OCI-LY1 (cell line): ENCODE results near the gene GNB3.
"Not testable (repeated sequence)": the region's sequence is repeated elsewhere in the genome, so short reads cannot be mapped to it uniquely, and the experiment has no call there.

Experiments used
- H2AFZ ChIP-seq: fragments of 200-600 bp; sonication (generic), shearing (Covaris generic); 2 replicates; pipeline ENCODE4 v1.6.0; 2014; ENCODE audit warnings: antibody characterized with exemption, mild to moderate bottlenecking, low read length
- H3F3A ChIP-seq: fragments of 200-600 bp; sonication (generic), shearing (Covaris generic); 2 replicates; pipeline ENCODE4 v1.6.0; 2014; ENCODE audit warnings: mild to moderate bottlenecking, antibody characterized with exemption, low read length, moderate library complexity; ENCODE audit not compliant: insufficient read depth
- H3K27ac ChIP-seq: fragments of 200-600 bp; sonication (generic); 2 replicates; pipeline ENCODE4 v1.5.1; 2014; ENCODE audit warnings: low read length, mixed run types, mild to moderate bottlenecking, low read depth; ENCODE audit not compliant: poor library complexity, severe bottlenecking
- H3K27me3 ChIP-seq: fragments of 200-600 bp; sonication (generic); 2 replicates; pipeline ENCODE4 v1.6.0; 2014; ENCODE audit warnings: antibody characterized with exemption, mild to moderate bottlenecking, low read length, moderate library complexity; ENCODE audit not compliant: insufficient read depth
- H3K36me3 ChIP-seq: fragments of 200-600 bp; sonication (generic); 2 replicates; pipeline ENCODE4 v1.6.1; 2014; ENCODE audit warnings: mild to moderate bottlenecking, antibody characterized with exemption, low read length, moderate library complexity, mixed read lengths; ENCODE audit not compliant: insufficient read depth
- H3K4me1 ChIP-seq: fragments of 200-600 bp; sonication (generic); 2 replicates; pipeline ENCODE4 v1.5.1; 2014; ENCODE audit warnings: mild to moderate bottlenecking, low read length, moderate library complexity; ENCODE audit not compliant: insufficient read depth, severe bottlenecking
- H3K4me2 ChIP-seq: fragments of 200-600 bp; sonication (generic), shearing (Covaris generic); 2 replicates; pipeline ENCODE4 v1.6.1; 2014; ENCODE audit warnings: low read length
- H3K4me3 ChIP-seq: fragments of 200-600 bp; sonication (generic); 2 replicates; pipeline ENCODE4 v1.5.1; 2014; ENCODE audit warnings: low read length, low read depth, mild to moderate bottlenecking, mixed read lengths; ENCODE audit not compliant: poor library complexity, severe bottlenecking
- H3K79me2 ChIP-seq: fragments of 200-600 bp; shearing (Covaris generic); 2 replicates; pipeline ENCODE4 v1.6.1; 2016; ENCODE audit warnings: mixed run types, low read length, mixed read lengths; ENCODE audit not compliant: insufficient read depth
- H3K9ac ChIP-seq: fragments of 200-600 bp; sonication (generic), shearing (Covaris generic); 2 replicates; pipeline ENCODE4 v1.6.1; 2014; ENCODE audit warnings: mild to moderate bottlenecking, low read length, mixed read lengths
- H3K9me2 ChIP-seq: fragments of 200-600 bp; sonication (generic), shearing (Covaris generic); 2 replicates; pipeline ENCODE4 v1.6.1; 2014; ENCODE audit warnings: low read depth, mild to moderate bottlenecking, low read length, mixed read lengths
- H3K9me3 ChIP-seq: fragments of 200-600 bp; shearing (Covaris generic); 2 replicates; pipeline ENCODE4 v1.6.1; 2014; ENCODE audit warnings: low read length, mixed read lengths
- H4K20me1 ChIP-seq: fragments of 200-600 bp; sonication (generic), shearing (Covaris generic); 2 replicates; pipeline ENCODE4 v1.6.0; 2016; ENCODE audit warnings: mild to moderate bottlenecking, low read length; ENCODE audit not compliant: insufficient read depth
- EZH2 ChIP-seq: fragments of 200-600 bp; sonication (generic), shearing (Covaris generic); IDR thresholded peaks from 2 replicates; pipeline ENCODE4 v1.8.0; 2017; ENCODE audit warnings: borderline replicate concordance, mixed run types, mild to moderate bottlenecking, antibody characterized with exemption, low read length, moderate library complexity, mixed read lengths
- TF ChIP-seq, protein P1 (sequence below): fragments of 200-600 bp; sonication (generic), shearing (Covaris generic); IDR thresholded peaks from 2 replicates; pipeline ENCODE4 v1.5.1; 2017; ENCODE audit warnings: mild to moderate bottlenecking, antibody characterized with exemption, low read length, moderate library complexity, mixed read lengths

Gene GNB3

GRCh38 chr12:6883683-6884082 lies 43.0 kb downstream of the GNB3 start:
- Histone ChIP-seq H3K27ac (no peak overlapping the region), H3K27me3 (no peaks in the 10 kb centered on the region), H3K9me3 (no peaks in the 10 kb centered on the region), H2AFZ (no peak overlapping the region), H3K4me3 (no peak overlapping the region), H3K4me1 (no peaks in the 10 kb centered on the region), H3K79me2 (no peaks in the 10 kb centered on the region), H3K9ac (no peak overlapping the region), H3K9me2 (no peaks in the 10 kb centered on the region), H4K20me1 (no peaks in the 10 kb centered on the region), H3F3A (no peaks in the 10 kb centered on the region), H3K36me3 (peaks cover 17% of the 10 kb centered on the region), H3K4me2 (no peak overlapping the region)
- TF ChIP-seq EZH2 = no peak
- TF ChIP-seq, protein P1, sequence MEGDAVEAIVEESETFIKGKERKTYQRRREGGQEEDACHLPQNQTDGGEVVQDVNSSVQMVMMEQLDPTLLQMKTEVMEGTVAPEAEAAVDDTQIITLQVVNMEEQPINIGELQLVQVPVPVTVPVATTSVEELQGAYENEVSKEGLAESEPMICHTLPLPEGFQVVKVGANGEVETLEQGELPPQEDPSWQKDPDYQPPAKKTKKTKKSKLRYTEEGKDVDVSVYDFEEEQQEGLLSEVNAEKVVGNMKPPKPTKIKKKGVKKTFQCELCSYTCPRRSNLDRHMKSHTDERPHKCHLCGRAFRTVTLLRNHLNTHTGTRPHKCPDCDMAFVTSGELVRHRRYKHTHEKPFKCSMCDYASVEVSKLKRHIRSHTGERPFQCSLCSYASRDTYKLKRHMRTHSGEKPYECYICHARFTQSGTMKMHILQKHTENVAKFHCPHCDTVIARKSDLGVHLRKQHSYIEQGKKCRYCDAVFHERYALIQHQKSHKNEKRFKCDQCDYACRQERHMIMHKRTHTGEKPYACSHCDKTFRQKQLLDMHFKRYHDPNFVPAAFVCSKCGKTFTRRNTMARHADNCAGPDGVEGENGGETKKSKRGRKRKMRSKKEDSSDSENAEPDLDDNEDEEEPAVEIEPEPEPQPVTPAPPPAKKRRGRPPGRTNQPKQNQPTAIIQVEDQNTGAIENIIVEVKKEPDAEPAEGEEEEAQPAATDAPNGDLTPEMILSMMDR = no peak

- Histone ChIP-seq H4K20me1 (no peaks in the 10 kb centered on the region), H3K9me2 (no peaks in the 10 kb centered on the region), H3K9ac (no peak overlapping the region), H3K27ac (no peak overlapping the region), H3K4me3 (no peak overlapping the region), H3K79me2 (no peaks in the 10 kb centered on the region), H3K4me1 (no peaks in the 10 kb centered on the region), H3K27me3 (no peaks in the 10 kb centered on the region), H3K4me2 (no peak overlapping the region), H2AFZ (no peak overlapping the region), H3K36me3 (peaks cover 17% of the 10 kb centered on the region), H3K9me3 (no peaks in the 10 kb centered on the region), H3F3A (no peaks in the 10 kb centered on the region)
- TF ChIP-seq, protein P1 = no peak
- TF ChIP-seq EZH2 = no peak
Observed at GRCh38 chr12:6884539-6884938, 43.8 kb downstream of the GNB3 start.

- not testable (repeated sequence) for H3K4me1 ChIP-seq, H3K27me3 ChIP-seq, H2AFZ ChIP-seq, H3K79me2 ChIP-seq, H3F3A ChIP-seq, H3K9me2 ChIP-seq, H3K27ac ChIP-seq, H4K20me1 ChIP-seq, H3K9ac ChIP-seq, H3K9me3 ChIP-seq, H3K4me2 ChIP-seq, H3K4me3 ChIP-seq
- peaks cover 17% of the 10 kb centered on the region for H3K36me3 ChIP-seq
Observed at GRCh38 chr12:6886206-6886999, 45.7 kb downstream of the GNB3 start.

- Histone ChIP-seq H3K9ac (no peak overlapping the region), H3K27ac (no peak overlapping the region), H3K4me2 (no peak overlapping the region), H3K36me3 (peaks cover 17% of the 10 kb centered on the region), H3K9me3 (no peaks in the 10 kb centered on the region), H3K9me2 (no peaks in the 10 kb centered on the region), H2AFZ (no peak overlapping the region), H3K4me3 (no peak overlapping the region), H3F3A (no peaks in the 10 kb centered on the region), H3K4me1 (peaks cover 13% of the 10 kb centered on the region), H4K20me1 (no peaks in the 10 kb centered on the region), H3K27me3 (no peaks in the 10 kb centered on the region), H3K79me2 (no peaks in the 10 kb centered on the region)
- TF ChIP-seq, protein P1 = no peak
- TF ChIP-seq EZH2 = no peak
Observed at GRCh38 chr12:6887460-6887859, 46.7 kb downstream of the GNB3 start.
